NCI-H524 treated with DMSO at 0.1 percent for 48 hours (cell line): ENCODE results near the gene KANSL1L.

Experiments
- DNase-seq: peaks from one replicate; lab custom pipeline; 2025; lab: John Stamatoyannopoulos, UW

The KANSL1L gene

GRCh38 chr2:210000464-210001324 lies 170.5 kb downstream of the KANSL1L start:
- no peak for DNase-seq

DNA sequence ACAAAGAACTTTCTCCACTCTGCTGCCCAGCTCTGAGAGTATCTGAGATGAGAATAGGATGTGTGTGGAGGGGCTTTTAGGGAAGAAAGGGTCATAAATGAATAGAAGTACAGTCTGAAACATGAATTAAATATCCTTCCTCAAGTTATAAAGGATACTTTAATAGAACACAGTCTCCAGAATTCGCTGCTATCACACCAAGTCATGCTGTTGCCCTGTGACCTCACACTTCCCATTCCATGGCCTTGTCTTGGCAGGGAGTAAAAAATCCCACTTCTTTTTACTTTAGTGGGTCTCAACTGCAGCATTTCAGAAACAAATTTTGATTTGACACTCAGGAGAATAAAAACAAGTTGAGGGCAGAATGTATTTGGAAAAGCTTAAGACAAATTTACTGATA lies 172.6 kb downstream of the KANSL1L start:
- no peak for DNase-seq

DNA sequence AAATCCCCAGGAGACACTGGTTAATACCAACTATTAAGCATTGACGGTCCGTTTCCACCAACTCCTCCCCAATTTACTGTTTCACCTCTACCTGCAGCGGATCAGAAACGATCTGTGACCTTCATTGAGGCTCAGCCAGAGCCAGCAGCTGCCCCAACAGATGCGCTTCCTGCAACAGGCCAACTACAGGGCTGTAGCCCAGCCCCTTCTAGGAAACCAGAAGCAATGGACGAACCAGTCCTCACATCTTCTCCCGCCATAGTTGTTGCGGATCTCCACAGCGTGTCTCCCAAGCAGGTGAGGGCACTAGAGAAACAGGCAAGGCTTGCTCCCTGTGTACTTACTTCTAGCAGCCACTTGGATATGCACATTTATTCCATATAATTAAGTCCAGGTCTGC lies 177.2 kb downstream of the KANSL1L start:
- no peak for DNase-seq

- DNase-seq, result no peak
These were observed 180.4 kb downstream of the KANSL1L start for GRCh38 chr2:209990838-209991237.

- no peak for DNase-seq
These were observed 183.2 kb downstream of the KANSL1L start for GRCh38 chr2:209988010-209988409.

- DNase-seq, result no peak
These were observed 184.8 kb downstream of the KANSL1L start for GRCh38 chr2:209986415-209986814.

DNA sequence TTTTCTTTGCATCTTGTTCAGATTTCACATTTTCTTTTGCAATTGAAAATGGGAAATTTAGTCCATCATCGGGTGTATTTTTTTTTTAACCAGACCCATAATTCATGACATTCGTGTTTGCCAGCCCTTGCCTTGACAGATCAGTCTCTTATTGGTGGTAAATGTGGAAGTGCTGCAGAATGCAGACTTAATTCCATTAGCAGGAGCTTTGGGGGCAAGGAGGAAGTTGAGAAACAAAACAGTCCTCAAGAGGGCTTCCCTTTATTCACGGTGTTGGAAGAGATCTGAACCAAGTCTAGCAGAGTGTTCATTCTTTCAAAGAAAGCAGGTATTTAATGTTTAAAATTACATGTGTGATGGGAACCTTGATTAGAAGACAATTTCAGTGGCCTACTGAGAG lies 185.3 kb downstream of the KANSL1L start:
- no peak for DNase-seq

DNA sequence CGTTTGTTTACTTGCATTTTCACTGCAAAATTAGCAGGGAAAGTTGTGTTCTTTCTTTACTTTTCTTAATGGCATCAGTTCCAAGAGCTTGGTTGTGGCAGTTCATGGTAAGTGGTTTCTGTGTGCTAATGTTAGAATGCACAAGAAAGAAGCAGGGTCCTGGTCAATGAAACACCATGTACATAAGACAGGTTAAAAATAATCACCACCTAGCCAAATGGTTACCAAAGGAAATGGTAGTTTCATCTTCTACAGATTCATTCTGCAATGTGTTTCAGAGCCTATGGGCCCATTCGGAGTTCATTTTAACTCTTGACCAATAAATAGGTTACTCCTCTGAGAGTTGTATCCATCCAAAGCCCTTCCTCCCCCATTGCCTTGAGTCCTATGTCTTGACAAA lies 186.9 kb downstream of the KANSL1L start:
- DNase-seq, result no peak

GRCh38 chr2:209977386-209978239 lies 193.6 kb downstream of the KANSL1L start:
- DNase-seq, result no peak

- no peak for DNase-seq
These were observed 194.4 kb downstream of the KANSL1L start for GRCh38 chr2:209976698-209977385.

DNA sequence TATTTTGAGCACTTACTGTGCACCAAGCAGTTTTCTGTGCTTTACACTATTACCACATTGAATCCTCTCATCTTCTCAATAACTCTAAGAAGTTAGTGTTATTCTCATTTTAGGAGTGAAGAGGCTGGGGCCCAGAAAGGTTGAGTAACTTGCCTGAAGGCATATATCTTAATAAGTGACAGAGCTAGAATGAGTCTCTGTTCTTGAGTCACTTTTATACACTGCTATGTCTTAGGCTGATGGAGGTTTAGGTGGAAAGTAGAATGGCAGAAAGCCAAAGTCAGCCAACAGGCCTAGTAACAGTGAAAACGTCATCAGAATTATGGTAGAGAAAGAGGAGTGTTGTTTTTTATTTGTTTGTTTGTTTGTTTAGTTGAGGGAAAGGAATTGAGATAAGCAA lies 196.6 kb downstream of the KANSL1L start:
- no peak for DNase-seq

DNA sequence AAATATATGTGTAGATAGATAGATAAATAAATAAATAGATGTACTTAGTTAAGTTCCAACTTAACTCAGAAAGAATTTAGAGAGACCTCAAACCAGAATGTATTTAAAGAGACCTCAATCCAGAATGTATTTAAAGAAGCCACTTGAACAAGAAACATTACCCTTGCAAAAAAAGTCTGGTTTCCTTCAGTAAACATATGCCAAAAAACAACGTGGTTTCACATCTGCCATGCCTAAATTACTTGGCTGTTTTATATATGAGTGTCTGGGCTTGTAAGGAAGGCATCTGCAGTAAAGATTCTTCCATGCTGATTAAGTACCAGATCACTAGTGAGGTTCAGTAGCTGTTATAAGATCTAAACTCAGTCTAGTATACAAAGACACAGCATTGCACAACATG lies 197.9 kb downstream of the KANSL1L start:
- no peak for DNase-seq
